Measurements from ENCODE around the gene USHBP1.
A peak's percentile ranks its signal among the peaks of the same experiment; 100 is the strongest.

USHBP1 gene

DNA sequence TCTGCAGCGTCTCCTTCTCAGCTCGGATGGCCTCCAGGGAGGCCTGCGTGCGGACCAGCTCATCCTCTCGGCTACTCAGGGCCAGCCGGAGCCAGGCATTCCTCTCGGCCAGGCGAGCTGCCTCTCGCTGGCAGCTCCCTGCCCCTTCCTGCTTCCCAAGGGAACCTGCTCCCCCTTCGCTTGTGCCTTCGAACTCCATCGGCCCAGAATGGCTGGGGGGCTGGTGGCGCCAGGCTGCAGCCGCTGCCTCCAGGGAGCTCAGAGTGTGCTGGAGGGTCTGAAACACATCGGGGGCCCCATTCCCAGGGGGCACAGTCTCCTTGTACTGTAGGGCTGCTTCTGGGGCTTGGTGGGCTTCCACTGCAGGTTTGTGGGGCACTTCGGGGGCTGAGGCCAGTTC is 2.0 kb downstream of the USHBP1 start:
- no peak for DNase-seq

DNA sequence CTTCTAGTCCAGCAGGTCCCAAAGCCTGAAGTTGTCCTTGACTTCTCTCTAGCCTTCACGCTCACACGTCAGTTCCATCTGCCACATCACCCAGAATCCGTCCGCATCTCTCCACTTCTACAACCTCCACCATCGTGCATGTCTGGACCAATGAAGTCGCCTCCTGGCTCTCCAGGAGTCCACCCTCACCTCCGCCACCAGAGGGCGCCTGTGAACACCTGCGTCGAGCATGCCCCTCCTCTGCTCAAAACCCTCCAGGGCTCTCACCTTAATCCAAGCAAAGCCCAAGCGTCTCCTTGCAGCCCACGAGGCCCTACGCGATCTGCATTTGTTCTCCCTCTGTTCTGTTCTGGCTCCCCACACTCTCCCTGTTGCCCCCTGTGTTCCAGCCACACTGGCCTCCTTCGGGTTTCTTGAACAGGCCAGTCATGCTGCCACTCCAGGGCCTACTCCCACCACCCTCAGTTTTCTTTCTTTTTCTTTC is 3.7 kb downstream of the USHBP1 start:
- DNase-seq = peak; percentile 50

DNA sequence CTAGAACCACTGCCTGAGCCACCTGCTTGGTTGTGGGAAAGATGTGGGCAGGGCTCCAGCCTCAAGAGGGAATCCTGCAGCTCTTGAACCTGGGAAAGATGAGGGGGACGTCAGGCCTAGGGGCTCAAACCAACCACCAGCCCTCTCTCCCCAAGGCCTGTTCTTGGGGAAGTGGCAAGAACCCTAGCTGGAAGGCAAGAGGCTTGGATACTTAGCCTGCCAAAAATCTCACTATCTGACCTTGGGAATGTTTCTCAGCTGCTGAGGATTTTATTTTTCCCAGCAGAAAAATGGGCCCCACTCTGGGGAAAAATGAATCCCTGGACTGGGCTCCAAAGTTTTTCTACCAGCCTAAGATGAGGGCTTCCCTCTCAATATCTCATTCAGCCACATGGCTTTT is 4.6 kb downstream of the USHBP1 start:
- no peak for DNase-seq

DNA sequence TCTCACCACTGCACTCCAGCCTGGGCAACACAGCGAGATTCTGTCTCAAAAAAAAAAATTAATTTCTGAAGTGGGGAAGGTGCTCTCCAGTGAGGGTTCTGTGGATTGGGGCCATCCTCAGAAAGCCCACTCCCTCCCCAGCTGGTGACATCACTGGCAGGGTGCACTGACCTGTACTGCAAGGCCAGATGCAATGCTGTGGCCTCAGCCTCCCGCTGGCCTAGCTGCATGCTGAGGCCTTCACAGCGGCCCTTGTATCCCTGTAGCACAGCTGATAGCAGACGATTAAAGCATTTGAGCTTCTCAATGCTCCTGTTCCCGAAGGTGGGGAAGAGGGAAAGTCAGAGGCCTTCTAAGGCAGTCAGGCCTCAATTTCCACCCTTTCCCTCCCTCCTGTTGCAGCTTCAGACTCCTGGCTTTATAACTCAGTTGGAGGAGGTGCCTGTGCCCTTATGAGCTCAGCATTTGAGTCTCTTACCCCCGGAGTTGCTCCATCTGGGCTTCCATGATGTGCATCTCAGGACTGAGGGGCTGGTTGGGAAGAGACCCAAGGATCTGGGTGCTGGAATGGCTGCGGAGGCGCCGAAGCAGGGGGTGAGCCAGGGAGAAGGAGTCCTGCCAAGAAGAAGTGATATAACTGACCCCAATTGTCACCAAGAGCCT is 5.3 kb downstream of the USHBP1 start:
- DNase-seq = no peak

DNA sequence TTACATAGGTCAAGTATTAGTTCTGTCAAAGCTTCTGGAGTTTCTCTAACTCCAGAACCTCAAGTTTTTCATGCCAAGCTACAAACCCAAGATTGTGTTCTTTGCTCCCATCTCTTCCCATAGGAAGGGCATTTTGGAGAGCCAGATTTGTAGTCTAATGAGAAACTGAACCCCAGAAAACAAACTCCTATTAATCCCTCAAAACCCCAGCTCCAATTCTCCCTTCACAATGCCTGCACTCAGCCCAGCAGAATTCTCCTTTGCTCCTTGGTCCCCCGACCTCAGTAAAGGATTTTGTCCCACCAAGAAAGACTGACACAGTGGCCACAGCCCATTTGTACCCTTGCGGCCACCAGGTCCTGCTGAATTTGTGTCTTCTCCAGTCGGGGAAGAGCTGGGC is 8.4 kb downstream of the USHBP1 start:
- DNase-seq = no peak

DNA sequence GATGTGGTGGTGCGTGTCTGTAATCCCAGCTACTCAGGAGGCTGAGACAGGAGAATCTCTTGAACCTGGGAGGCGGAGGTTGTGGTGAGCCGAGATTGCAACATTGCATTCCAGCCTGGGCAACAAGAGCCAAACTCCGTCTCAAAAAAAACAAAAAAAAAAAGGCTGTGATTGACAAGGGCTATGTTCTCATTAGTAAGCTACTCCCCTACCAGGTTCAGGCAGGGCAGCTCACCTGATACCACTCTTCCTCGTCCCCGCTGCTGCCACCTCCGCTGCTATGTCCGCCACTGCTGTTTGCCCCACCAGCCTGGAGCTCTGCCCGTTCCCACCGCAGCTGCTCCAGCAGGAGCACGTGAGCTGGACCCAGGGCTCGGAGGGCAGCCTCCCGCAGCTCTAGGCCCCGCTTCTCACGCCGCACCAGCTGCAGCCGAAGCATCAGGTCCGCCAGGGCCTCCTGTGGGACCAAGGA is 9.4 kb downstream of the USHBP1 start:
- DNase-seq = no peak

DNA sequence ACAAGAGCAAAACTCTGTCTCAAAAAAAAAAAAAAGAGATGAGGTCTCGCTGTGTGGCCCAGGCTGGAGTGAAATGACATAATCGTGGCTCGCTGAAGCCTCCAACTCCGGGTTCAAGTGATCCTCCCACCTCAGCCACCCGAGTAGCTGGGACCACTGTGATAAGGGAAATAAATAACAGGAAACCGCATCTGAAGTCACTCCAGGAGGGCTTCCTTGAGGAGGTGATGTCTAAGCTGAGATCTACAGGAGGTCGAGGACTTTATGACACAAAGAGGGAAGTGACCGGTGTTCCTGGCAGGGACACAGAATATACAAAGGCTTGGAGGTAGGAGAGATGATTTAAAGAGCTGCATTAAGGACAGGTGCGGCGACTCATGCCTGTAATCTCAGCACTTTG is 9.9 kb downstream of the USHBP1 start:
- DNase-seq = no peak

DNA sequence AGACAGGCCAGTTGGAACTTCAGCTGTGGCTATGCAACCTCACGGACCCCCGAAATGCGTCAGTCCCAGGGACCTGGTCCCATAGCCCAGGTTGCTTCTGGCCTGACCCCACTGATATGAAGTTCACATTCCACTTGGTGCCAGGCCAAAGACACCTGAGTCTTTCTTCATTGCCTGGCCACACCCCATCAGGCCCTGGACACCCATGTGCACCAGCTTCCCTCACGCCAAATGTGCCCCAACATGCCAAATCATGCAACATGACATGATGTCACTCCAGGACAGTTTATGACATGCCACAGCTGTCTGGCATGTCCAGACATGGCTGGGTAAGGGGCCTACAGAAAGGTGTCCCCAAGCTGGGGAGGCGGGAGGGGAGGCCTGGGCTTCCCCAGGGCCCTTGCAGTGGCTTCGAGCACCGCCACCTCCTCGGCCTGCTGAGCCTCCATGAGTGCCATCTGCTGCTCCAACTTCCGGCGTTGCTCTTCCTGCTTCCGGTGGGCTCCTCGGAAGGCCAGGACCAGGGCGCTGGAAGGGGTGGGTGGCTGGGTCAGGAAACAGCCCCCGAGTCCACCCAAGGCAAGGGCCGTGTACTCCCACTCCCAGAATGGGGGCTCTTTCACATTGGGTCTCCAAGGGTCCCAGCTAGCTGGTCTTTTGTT is 14.5 kb downstream of the USHBP1 start:
- no peak for DNase-seq

DNA sequence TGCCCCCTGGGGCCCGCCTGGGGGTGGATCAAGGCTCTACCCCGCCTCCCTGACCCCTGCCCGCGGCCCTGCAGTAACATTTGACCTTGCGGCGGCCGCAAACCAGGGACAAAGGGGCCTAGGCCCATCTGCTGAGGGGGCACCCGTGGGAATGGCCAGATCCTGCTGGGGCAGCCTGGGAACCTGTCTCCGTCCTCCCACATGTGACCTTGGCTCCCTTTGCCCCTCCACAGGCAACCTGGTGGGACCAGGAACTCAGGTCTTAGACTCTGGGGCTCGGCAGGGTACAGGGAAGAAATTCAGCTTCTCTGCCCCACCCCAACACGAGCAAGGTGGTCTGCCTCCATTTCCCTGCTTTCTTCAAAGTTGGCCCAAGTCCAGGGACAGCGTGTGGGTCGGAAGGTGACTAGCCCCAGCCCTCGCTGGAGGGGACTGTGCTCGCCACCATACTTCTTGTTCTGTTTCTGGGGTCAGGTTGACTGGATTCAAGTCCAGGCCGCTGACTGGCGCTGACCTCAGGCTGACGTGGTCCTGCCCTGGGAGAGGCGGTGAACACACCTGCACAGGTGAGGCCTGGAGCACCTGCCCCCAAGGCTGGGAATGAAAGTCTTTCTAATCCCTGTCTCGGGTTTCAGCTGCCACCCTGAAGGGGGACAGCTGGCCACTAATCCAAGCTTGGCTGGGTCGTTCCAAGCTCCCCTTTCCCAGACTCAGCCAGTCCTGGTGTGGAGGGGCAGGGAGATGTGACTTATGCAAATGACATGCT is 16.4 kb downstream of the USHBP1 start:
- no peak for DNase-seq

DNA sequence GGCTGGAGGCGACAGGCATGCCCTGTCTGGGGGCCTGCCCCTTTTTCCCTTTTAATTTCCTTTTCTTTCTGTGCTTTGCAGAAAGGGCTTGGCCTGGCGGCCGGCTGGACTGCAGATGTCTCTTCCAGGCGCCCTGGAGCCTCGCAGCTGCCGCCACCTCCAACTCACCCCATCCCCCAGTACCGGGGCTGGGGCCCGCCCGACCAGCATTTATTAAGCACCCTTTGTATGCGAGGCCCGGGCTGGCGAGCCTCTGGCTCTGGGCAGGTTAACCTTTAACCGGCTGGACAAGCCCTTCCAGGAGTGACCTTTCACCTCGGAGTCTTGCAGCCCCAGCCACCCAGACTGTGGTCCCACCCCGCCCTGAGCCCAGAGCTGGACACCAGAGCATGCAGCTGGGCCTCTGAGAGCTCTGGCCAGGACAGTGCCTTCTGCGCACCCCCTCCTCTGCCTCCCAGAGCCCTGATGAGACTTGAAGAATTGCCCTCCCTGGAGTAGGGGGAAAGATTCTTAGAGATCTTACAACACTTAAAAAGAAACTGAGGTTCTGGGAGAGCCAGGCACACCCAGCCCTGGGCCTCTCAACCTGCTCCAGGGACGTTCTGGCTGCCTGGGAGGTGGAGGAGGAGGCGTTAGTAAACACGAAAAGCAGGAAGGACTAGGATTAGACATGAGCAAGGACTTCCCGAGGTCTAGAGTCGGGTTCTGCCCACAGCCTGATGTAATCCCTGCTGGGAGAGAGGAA is 17.7 kb downstream of the USHBP1 start:
- peak; percentile 37 for DNase-seq

DNA sequence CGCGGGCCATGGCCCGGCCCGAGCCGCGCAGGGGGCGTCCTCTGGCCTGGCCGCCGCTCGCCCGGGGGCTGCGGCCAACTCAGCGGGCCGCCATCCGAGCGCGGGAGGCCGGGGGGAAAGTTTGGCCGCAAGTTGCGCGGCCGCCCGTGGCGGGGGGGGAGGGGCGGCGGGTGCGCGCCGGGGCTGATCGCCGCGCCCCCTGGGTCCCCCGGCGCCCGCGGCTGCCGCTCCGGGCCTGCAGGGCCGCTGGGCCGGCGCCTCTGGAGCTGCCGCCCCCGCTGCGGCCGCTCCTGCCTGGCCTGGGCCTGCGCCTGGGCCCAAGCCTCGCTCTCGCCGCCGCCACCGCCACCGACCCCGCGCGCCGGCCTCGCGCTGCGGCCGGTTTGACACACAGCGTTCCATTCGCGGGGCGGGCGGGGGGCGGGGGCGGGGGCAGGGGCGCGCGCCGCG is 19.0 kb downstream of the USHBP1 start, which contains the start of gene NR2F6:
Gene NR2F6, minus strand, starts transcription at position 385 of the 450 bp plus-strand sequence. CDS start 699 bp downstream, outside the sequence.
- DNase-seq = no peak

DNA sequence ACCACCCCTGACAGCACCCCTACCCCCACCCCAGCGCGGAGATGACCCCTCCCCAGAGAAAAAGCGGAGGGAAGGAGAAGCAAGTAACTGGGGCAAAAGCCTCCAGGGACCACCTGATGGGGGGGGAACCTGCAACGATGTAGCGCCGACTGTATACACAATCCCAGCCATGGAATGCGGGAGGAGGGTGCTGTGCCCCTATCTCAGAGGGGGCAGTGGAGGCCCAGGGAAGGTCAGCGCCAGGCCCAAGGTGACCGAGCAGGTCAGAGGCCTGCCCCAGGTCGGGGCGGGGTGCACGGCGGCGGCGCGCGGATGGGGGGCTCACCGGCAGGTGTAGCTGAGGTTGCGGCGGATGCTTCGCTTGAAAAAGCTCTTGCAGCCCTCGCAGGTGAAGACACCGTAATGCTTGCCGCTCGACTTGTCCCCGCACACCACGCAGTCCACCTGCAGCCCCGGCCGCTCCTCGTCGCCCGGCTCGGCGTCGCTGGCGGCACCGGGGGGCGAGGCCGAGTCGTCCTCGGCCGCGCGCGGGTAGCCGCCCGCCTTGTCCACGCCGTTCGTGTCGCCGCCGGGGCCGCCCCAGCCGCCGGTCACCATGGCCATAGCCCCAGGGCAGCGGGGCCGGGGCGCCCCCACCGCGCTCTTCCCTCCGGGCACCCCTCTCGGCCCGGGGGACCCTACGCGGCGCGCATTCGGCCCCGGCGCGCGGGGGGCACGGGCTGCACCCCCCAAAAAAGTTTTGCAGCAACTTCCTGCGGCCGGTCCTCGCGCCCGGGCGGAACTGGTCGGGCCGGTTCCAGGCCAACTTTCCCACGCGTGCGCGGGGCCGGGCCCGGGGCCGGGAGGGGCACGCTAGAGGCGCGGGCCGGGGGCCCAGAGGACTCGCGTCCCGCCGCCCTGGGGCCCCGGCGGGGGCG is 19.7 kb downstream of the USHBP1 start:
- no peak for DNase-seq

DNA sequence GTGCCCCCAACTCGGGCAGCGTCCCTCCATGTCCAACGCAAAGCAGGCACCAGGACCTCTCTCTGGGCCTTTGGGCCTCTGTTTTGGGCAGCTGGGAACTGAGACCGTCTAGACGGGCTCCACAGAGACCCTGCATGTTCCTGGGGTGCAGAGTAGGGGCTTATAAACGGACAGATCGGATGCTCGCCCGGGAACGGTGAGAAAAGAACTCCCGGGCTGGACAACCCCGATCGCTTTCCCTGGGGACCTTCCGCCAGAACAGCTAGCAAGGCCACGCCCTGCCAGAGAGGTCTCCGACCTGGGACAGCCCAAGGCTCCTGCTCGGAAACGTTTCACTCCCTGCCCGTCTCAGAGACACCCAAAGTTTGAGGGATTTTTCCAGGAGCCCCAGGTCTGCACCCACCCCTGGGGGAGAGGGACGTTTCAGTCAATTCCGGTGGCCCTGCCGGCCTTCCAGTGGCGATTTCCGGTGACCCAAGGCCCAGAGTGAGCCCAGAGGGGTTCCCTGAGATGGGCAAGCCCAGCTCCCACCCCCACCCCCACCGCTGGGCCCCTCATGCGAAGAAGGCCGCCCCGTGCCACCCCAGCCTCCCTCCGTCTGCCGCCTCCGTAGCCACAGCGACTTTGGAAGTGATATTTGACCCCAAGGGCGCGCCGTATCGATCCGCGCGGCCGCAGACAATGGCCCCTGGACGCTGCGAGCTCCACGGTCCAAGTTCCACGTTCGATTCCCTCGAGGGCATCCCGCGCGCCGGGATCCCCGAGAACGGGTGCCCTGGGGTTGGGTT is 20.5 kb downstream of the USHBP1 start:
- no peak for DNase-seq

DNA sequence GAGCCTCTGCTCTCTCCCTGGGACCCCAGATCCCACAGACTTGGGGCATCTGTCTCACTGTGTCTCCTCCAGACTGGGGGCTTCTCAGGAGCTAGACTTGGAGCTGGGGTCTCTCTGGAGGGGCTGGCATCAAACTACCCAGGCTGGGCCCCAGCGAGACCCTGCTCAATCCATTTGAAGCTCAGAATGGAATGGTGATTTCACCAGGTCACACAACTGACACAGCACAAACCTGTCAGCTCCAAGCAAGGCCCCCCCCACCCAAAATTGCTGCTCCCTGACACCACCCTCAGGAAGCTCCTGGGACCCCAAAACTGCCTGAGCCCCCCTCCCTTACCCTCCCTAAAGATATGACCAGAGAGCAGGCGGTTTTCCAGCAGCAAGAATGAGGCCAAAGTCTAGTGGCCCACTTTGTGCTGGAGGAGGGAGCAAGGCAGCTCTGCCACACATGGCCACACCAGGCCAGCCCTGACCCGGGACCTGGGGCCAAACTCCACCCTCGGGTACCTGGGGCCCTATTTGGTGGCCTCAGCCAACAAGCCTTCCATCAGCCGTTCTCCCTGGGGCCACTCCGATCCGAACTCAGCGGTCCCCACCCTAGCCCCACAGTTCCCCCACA is 21.2 kb downstream of the USHBP1 start:
- DNase-seq = no peak

DNA sequence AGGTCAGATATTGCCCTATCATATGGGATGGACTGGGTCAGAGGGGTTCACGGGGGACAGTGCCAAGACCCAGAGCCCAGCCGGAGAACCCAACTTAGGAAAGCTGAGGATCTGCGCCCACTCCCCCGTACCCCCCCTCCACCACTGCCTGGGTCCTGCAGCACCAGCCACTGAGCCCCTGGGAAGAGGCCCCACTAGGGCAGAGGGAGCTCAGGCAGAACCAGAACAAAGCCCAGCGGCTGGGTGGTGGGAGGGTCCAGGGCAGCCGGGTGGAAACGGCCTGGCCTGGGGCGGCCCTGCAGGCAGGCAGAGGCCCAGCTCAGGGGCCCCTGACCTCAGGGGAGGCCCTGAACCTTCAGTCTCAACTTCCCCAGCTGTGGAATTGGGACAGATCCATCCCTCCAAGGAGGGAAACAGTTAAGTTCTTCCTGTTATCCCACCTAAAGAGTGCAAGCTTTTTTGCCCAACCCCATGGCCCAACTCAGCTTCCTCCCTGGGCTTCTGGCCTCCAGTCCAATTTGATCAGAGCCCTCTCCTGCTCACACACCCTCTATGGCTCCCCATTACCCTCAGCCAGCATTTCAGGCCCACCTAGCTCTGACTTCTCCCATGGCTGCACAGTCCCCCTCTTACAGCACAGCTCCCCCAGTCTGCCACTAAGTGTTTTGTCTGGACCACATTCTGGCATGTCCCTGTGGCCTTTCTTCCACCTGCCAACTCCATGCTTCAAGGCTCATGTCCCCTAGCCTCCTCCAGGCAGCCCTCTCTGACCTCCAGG is 21.9 kb downstream of the USHBP1 start:
- no peak for DNase-seq

DNA sequence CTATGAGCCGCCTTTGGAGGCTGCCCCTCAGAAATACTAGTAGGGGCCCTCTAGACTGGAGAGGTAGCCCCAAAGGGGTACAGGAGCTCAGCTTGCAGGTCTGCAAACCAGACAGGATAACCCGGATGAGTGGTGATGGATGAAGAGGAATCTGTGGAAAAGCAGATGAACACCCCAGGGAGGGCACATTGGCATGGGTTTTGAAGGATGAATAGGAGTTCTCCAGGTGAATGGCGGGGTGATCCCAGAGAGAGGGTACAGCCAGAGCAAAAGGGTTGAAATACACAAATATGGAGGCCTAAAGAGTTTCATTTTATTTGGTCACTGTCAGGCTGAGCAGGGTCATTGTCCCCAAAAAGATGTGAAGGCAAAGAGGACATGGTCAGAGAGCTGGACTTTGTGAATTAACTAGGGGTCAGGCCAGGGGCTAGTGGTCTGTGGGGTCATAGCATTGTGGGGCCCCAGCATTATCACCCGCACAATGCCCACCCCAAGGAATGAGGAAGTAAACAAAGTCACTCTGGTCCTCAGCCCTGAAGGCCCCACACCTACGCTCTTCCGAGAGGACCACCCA is 23.6 kb downstream of the USHBP1 start:
- no peak for DNase-seq

DNA sequence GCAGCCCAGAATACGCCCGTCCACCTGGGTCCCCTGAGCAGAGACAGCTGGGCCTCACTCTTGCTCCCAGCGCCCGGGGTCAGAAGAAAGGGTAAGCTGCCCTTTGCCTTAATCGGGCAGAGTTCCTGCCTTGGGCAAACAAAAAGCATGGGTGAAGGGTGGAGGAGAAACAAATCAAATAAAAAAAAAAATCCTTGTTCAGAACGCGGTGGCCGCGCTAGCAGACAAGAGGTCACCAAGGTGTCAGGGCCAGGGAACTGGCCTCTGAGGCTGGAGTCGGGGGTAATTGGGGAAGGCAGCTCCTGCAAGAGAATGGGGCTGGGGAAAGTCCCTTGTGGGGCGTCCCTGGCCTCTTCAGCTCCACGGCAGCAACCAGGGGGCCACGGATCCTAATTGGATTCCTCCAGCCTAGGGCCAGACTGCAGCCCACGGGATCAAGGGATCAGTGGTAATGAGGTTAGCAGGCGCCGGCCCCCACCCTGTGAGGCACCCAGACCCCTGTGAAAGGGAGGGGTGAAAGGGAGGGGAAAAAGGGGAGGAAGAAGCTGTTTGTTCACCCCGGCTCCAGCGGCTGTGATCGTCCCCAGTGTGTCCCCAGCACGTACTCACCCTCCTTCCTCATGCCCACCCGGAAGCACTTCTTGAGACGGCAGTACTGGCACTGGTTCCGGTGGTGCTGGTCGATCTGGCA is 24.3 kb downstream of the USHBP1 start:
- DNase-seq = no peak

Measured in midbrain (tissue), 1 donor.